IPS-NIHi7 (cell line): ENCODE results near the gene RGS6.

Experiments used
- DNase-seq: peaks from one replicate; pipeline ENCODE4 v3.0.0; 2012; ENCODE audit warnings: mixed read lengths; ENCODE audit errors: extremely low spot score

Gene RGS6

GRCh38 chr14:72243309-72244293 is 311.4 kb downstream of the RGS6 start:
- DNase-seq, result no peak

DNA sequence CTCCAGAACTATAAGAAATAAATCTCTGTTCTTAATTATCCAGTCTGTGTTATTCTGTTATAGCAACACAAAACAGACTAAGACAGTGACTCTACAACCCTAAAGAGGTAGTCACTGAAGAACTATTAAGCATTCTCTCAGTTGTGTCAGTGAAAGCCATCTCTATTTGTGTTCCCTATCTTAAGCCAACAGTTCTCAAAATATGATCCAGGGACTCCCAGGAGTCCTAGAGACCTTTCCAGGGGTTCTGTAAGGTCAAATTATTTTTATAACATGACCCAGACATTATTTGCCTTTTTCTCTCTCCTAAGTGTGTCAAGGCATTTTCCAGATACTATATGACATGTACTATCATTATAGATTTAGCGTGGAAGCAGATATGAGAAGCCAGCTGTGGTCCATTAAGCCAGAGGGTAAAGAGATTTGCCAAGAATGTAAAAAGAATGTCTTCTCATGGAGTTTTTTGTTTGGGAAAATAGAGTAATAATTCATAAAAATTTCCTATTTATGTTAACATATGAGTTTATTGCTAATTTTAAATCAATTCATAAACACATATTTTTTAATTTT is 315.8 kb downstream of the RGS6 start:
- DNase-seq, result no peak

DNA sequence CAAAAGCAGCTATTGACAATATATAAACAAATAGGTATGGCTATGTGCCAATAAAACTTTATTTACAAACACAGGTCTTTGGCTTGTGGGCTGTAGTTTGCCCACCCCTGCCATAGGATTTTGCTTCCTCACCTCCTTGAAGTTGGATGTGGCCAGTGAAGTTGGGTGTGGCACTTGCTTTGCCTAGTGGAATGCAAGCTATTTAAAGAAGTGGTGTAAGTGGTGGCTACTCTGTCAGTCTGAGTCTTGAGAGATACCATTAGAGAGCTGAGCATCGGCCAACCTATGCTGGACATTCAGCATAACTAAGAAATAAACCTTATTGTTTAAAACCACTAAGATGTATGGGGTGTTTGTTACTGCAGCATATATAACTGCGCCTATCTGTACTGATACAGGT is 321.3 kb downstream of the RGS6 start:
- no peak for DNase-seq

GRCh38 chr14:72254202-72254936 is 322.1 kb downstream of the RGS6 start:
- no peak for DNase-seq

DNA sequence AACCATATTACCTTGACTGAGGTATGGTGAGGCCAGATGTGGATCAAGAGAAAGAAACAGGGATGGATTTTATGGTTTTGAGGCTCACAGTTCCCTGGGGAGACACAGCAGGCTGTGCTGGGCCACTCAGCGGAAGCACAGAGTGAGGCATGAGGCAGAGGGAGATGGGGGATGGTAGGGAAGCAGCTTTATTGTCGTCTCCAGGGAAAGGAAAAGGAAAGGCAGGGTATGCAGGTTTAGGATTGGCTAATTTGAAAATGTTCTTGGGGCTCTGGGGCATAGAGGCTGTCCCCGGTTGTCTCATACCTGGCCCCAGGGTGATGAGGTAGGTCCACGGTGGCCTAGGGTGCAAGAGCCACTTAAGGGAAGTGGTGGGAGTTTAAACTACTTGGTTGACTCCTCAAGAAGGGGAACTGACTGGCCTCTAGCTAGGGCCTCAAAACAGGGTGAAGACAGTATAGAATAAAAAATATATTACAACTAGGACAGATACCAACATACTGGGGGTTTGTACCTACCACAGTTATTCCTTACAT is 322.8 kb downstream of the RGS6 start:
- no peak for DNase-seq

DNA sequence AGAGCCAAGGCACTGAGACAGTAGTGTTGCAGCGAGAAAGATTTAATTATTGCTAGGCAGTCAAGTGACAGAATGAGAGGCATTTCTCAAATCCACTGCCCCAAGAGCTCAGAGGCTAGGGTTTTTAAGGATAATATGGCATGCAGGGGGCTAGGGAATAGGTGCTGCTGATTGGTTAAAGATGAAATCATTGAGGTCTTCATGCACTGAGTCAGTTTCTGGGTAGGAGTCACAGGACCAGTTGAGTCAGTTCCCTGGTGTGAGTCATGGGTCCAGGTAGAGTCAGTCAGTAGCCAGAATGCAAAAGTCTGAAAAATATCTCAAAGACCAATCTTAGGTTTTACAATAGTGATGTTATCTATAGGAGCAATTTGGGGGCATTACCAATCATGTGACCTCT is 323.8 kb downstream of the RGS6 start:
- DNase-seq, result no peak

DNA sequence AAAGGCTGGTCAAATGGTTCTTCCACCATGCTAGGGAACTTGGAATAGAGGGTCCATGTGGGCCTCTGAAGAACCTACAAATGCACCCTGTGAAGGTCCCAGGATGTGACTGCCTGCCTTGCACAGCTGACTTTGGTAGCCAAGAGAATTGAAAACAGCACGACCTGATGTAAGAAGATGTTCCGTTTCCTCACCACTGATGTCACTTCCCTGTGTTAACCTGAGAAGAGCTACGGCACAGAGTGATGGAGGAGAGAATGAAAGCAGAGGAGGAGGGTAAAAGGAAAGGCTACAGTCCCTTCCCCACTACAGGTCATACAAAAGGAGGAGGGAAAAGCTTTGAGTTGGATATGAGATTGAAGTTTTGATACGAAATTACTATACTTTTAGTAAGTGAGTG is 328.8 kb downstream of the RGS6 start:
- DNase-seq, result no peak

GRCh38 chr14:72262771-72263170 is 330.5 kb downstream of the RGS6 start:
- DNase-seq, result no peak

DNA sequence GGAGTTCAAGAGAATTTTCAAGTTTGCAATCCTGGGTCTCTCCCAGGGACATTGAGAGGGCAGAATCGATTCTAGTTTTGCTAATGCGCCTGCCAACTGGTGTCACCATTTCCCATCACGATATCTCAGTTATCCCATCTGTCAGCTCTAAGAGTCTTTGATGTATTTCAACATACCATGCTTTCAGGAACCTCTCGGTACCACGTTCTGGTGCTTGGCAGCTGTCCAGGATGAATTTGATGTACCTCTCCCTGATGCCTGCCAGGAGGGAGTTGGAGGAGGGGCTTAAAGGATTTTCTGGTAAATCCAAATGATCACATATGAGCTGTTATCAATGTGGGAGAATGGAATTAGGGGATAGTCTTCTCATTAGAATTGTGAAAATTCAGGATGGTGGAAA is 332.5 kb downstream of the RGS6 start:
- no peak for DNase-seq

- no peak for DNase-seq
These were observed 338.0 kb downstream of the RGS6 start for GRCh38 chr14:72270147-72270727.

DNA sequence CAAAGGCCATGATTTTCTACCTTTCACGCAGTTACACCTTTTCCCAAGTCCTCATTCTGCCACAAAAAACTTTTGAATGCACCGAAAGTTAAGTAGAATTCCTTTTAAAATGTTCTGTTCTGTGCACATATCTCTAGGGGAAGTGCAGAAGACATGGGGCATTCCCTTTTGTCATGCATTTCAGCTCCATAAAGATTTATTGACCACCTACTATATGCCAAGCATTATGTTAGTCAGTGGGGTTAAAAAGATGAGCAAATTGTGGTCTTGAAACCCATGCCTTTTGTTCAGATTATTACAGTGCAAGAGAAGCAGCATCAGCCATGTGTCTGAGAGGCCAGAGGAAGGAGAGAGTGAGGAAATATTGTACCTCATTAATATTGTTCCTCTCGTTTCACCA is 338.5 kb downstream of the RGS6 start:
- no peak for DNase-seq

GRCh38 chr14:72275242-72275641 is 343.0 kb downstream of the RGS6 start:
- DNase-seq, result no peak

- no peak for DNase-seq
These were observed 346.1 kb downstream of the RGS6 start for GRCh38 chr14:72278316-72278715.

GRCh38 chr14:72284176-72284575 is 351.9 kb downstream of the RGS6 start:
- no peak for DNase-seq

DNA sequence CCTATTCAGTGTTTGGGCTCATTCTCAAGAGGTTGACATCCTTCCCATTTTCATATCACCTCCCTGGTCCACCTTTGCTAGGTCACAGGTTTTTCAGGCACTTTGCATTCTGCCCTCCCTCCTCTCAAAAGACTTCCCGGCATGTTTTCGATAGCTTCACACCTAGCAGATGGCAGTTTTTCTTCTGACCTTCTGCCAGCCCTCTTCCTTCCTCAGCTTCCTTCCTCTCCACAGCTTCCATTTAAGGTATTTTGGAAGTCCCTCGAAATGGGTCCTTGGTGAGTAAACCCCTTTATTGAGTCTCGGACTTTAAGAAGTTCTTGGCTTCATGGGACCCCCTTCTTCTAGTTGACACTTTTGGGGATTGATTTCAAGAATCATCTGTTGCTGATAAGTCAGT is 358.0 kb downstream of the RGS6 start:
- no peak for DNase-seq

- peak; percentile 60 for DNase-seq
These were observed 359.9 kb downstream of the RGS6 start for GRCh38 chr14:72291908-72292688.

DNA sequence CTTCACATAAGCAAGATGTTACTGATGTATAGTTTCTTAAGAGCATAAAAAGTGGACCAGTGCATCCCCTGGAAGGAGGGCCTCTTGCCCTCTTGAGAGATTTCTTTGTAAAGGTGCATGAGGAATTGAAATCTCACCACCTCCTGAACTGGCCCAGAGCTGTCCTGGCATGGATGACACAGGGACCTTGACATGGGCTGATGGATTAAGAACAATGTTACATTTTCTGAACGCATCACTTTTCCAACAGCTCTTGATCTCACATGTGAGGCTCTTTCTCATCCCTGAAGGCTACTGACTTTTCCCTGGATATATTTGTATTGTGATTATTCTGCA is 360.4 kb downstream of the RGS6 start:
- no peak for DNase-seq

DNA sequence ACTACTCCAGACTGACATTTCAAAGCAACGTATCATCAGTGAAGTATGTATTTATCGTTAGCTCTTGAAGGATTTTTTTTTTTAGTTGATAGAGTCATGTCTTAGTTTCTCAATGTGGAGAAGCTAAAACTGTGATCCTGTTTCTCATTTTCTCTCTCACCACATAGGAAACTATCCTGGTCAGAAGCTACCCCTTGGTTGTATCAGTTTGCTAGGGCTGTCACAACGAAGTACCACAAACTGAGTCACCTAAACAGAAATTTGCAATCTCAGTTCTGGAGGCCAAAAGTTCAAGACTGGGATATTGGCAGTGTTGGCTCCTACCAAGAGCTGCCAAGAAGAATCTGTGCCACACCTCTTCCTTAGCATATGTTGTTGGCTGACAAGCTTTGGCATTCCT is 369.1 kb downstream of the RGS6 start:
- no peak for DNase-seq

GRCh38 chr14:72303930-72304329 is 371.7 kb downstream of the RGS6 start:
- DNase-seq, result no peak

GRCh38 chr14:72305561-72305960 is 373.3 kb downstream of the RGS6 start:
- no peak for DNase-seq

GRCh38 chr14:72308967-72309485 is 376.8 kb downstream of the RGS6 start:
- DNase-seq, result no peak
